ENCODE results near the gene CALCOCO1. TPM values are rescaled to one million over a fixed set of nuclear protein-coding genes. Genes with fewer than 3 reads are reported as not detected.

The CALCOCO1 gene
- total and polyA plus RNA-seq, 9 of the 15 experiments (the other 6 are each of a cell fraction or from before 2014, with no cell fraction given), result 1.9 to 31.8 (median 11.0) TPM

GRCh38 chr12:53675701-53676607, 51.3 kb downstream of the CALCOCO1 start, which contains the start of gene ATP5MC2 (continued):
- TF ChIP-seq CBX3 (IDR thresholded peaks at IDR 0.05; ENCODE audit: borderline replicate concordance in 1 of 2, low read length in 2 of 2) (peak in 1 of 2 experiments; percentile 84; a peak in 2 of 3 replicates), EP300 (IDR thresholded peaks at IDR 0.05; ENCODE audit: low read length) (peak; percentile 53; the same call in 1 of the 2 replicates), HDGF (IDR thresholded peaks at IDR 0.05) (no peak), SIX5 (IDR thresholded peaks at IDR 0.05; ENCODE audit: borderline replicate concordance in 1 of 2, insufficient read depth in 1 of 2, low read depth in 1 of 2, low read length in 2 of 2) (no peak; a peak in 1 of 4 replicates), ZNF41 (CRISPR knock-in tag; conservative IDR thresholded peaks at IDR 0.05) (peak; percentile 44; the same call in 1 of the 2 replicates), HDAC2 (IDR thresholded peaks at IDR 0.05) (peak; percentile 91), SAFB (IDR thresholded peaks at IDR 0.05; ENCODE audit: borderline replicate concordance, low read depth, low read length) (no peak), RERE (CRISPR knock-in tag; IDR thresholded peaks at IDR 0.05; ENCODE audit: borderline replicate concordance) (no peak), CCAR2 (IDR thresholded peaks at IDR 0.05; ENCODE audit: low read depth, low read length) (no peak), NUFIP1 (IDR thresholded peaks at IDR 0.05; ENCODE audit: partially characterized antibody) (no peak), SIN3B (IDR thresholded peaks at IDR 0.05; ENCODE audit: low read depth) (peak; percentile 82; the same call in 1 of the 2 replicates), CTBP1 (IDR thresholded peaks at IDR 0.05; ENCODE audit: borderline replicate concordance) (peak; percentile 91), CREB1 (IDR thresholded peaks at IDR 0.05) (no peak; the same call in 1 of the 2 replicates), CREB1 (CRISPR knock-in tag; IDR thresholded peaks at IDR 0.05) (no peak; the same call in 1 of the 2 replicates), TAF1 (IDR thresholded peaks at IDR 0.05; ENCODE audit: control insufficient read depth, extremely low read depth, insufficient read depth, low read length, severe bottlenecking) (peak; percentile 94), POU5F1 (IDR thresholded peaks at IDR 0.05; ENCODE audit: borderline replicate concordance, low read depth, low read length, partially characterized antibody) (peak; percentile 30), ARID2 (IDR thresholded peaks at IDR 0.05) (peak; percentile 63; the same call in 1 of the 2 replicates), RBM34 (IDR thresholded peaks at IDR 0.05; ENCODE audit: borderline replicate concordance, insufficient read depth, low read length) (no peak), NR2C2 (CRISPR knock-in tag; IDR thresholded peaks at IDR 0.05) (peak; percentile 87), NR2C2 (tag; IDR thresholded peaks at IDR 0.05) (peak; percentile 96)
- TF ChIP-seq, protein P1, sequence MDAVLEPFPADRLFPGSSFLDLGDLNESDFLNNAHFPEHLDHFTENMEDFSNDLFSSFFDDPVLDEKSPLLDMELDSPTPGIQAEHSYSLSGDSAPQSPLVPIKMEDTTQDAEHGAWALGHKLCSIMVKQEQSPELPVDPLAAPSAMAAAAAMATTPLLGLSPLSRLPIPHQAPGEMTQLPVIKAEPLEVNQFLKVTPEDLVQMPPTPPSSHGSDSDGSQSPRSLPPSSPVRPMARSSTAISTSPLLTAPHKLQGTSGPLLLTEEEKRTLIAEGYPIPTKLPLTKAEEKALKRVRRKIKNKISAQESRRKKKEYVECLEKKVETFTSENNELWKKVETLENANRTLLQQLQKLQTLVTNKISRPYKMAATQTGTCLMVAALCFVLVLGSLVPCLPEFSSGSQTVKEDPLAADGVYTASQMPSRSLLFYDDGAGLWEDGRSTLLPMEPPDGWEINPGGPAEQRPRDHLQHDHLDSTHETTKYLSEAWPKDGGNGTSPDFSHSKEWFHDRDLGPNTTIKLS (IDR thresholded peaks at IDR 0.05; ENCODE audit: borderline replicate concordance, low read depth), result peak; percentile 90
